K562 (cell line): ENCODE measurements around the gene CD163. TPM values are rescaled to one million over a fixed set of nuclear protein-coding genes. Genes with fewer than 3 reads are reported as not detected.

ENCODE experiments used
- ATAC-seq: fragments of 200-7000 bp; cut with Tn5 transposase; 3 replicates; pipeline ENCODE4 v1.9.1; 2020; ENCODE audit warnings: moderate library complexity
- BruUV-seq: library from RNA; stranded (reverse); fragments of 400-500 nt; replicated peaks from 2 replicates; lab custom pipeline; 2021; lab: Mats Ljungman, UMichigan
- CTCF ChIA-PET: fragments of 300-600 bp; formaldehyde crosslinking; extraction: SDS; loops from one replicate; lab custom pipeline; 2021; ENCODE audit warnings: low intra/inter-chr PET ratio; lab: Yijun Ruan, JAX
- POLR2A ChIA-PET: fragments of 300-600, 350-650 bp; sonication (Branson Sonifier 250); formaldehyde crosslinking; extraction: SDS; loops from one replicate; lab custom pipeline; 2021; ENCODE audit warnings: antibody characterized with exemption, inconsistent platforms; lab: Yijun Ruan, JAX
- DNase-seq, 4 experiments: peaks; one replicate each; pipeline versions ENCODE4 v3.0.0 to v3.0.0-alpha.2; 2011 to 2018; ENCODE audit warnings: low spot score in 3 of 4, mixed read lengths in 3 of 4; ENCODE audit errors: extremely low read depth in 1 of 4
- FAIRE-seq: peaks from 2 replicates; lab custom pipeline; 2011; peaks lifted over from hg19 to GRCh38; lab: Jason Lieb, UNC
- H2AFZ ChIP-seq: 2 replicates; pipeline ENCODE4 v1.6.0; 2011; ENCODE audit warnings: low read depth, low read length, control low read depth, inconsistent platforms
- H3K27ac ChIP-seq: fragments of 200-600 bp; 3 replicates; pipeline ENCODE4 v1.8.0; 2011; ENCODE audit warnings: low read depth, mild to moderate bottlenecking, control low read depth, inconsistent platforms, low read length, moderate library complexity, mixed read lengths; ENCODE audit errors: extremely low read depth
- H3K27me3 ChIP-seq, 2 experiments: fragments of 300-600 bp in 1 of 2; 2 replicates in 1 of 2; 3 replicates in 1 of 2; pipeline versions ENCODE4 v1.6.0 to v1.8.0; 2011; ENCODE audit warnings: inconsistent platforms in 2 of 2, low read length in 2 of 2, mild to moderate bottlenecking in 1 of 2, mixed read lengths in 1 of 2, moderate library complexity in 1 of 2; ENCODE audit not compliant: control insufficient read depth in 2 of 2, insufficient read depth in 2 of 2
- H3K36me3 ChIP-seq: fragments of 300-600 bp; 3 replicates; pipeline ENCODE4 v1.8.0; 2011; ENCODE audit warnings: mild to moderate bottlenecking, low read length, inconsistent platforms; ENCODE audit not compliant: control insufficient read depth, insufficient read depth
- H3K4me1 ChIP-seq, 2 experiments: fragments of 200-600 bp in 1 of 2; replicated peaks in 1 of 2; 2 replicates in 1 of 2; 3 replicates in 1 of 2; pipeline versions ENCODE4 v1.5.1 to v1.8.0; 2011; ENCODE audit warnings: inconsistent platforms in 2 of 2, low read length in 2 of 2, mild to moderate bottlenecking in 1 of 2, mixed read lengths in 1 of 2, moderate library complexity in 1 of 2; ENCODE audit not compliant: control insufficient read depth in 2 of 2, insufficient read depth in 2 of 2
- H3K4me2 ChIP-seq: 2 replicates; pipeline ENCODE4 v1.6.1; 2011; ENCODE audit warnings: low read length, control low read depth, inconsistent platforms, mixed read lengths; ENCODE audit not compliant: insufficient read depth
- H3K4me3 ChIP-seq: fragments of 200-600 bp; sonication (generic), shearing (Covaris generic); 2 replicates; pipeline ENCODE4 v1.5.1; 2016; ENCODE audit warnings: control low read depth, inconsistent platforms
- H3K79me2 ChIP-seq: fragments of 200-600 bp; 3 replicates; pipeline ENCODE4 v1.8.0; 2011; ENCODE audit warnings: low read length, inconsistent platforms; ENCODE audit not compliant: control insufficient read depth, insufficient read depth
- H3K9ac ChIP-seq, 2 experiments: 2 replicates each; pipeline versions ENCODE4 v1.6.0 to v1.6.1; 2011; ENCODE audit warnings: low read depth in 2 of 2, low read length in 2 of 2, control low read depth in 1 of 2, inconsistent platforms in 1 of 2, mild to moderate bottlenecking in 1 of 2, mixed read lengths in 1 of 2; ENCODE audit not compliant: insufficient read depth in 1 of 2
- H3K9me1 ChIP-seq: one replicate; pipeline ENCODE4 v1.6.0; 2011; ENCODE audit warnings: inconsistent platforms, mild to moderate bottlenecking, low read length, moderate library complexity; ENCODE audit not compliant: control insufficient read depth, insufficient read depth
- H3K9me3 ChIP-seq: replicated peaks from 2 replicates; pipeline ENCODE4 v1.5.1; 2011; ENCODE audit warnings: low read depth, low read length, inconsistent platforms; ENCODE audit not compliant: control insufficient read depth, insufficient read depth
- H4K20me1 ChIP-seq: replicated peaks from 2 replicates; pipeline ENCODE4 v1.6.1; 2011; ENCODE audit warnings: low read length, inconsistent platforms, mixed read lengths; ENCODE audit not compliant: control insufficient read depth, insufficient read depth
- BACH1 ChIP-seq: fragments of 200-800 bp; sonication (Bioruptor generic); IDR thresholded peaks from 2 replicates; pipeline ENCODE4 v1.6.1; 2016; ENCODE audit warnings: missing genetic modification characterization, missing compliant biosample characterization
- FOXK1 ChIP-seq: sonication (generic); formaldehyde crosslinking; IDR thresholded peaks from 2 replicates; pipeline ENCODE4 v1.8.0; 2022; ENCODE audit warnings: missing genetic modification reagents, mild to moderate bottlenecking, borderline replicate concordance
- FUS ChIP-seq: fragments of 200-400 bp; formaldehyde crosslinking; optimal IDR thresholded peaks from 2 replicates; pipeline ENCODE3; 2017; ENCODE audit warnings: low read depth, low read length
- GABPA ChIP-seq: fragments of 200-800 bp; sonication (Bioruptor generic); conservative IDR thresholded peaks from 2 replicates; pipeline ENCODE4 v1.6.1; 2016; ENCODE audit warnings: low read depth, missing genetic modification characterization, missing compliant biosample characterization
- JUNB ChIP-seq: fragments of 450-650 bp; formaldehyde crosslinking; conservative IDR thresholded peaks from 2 replicates; pipeline ENCODE4 v1.4.0; 2020; ENCODE audit warnings: mild to moderate bottlenecking
- KDM2B ChIP-seq: fragments of 250-450 bp; sonication (Bioruptor Pico); IDR thresholded peaks from 2 replicates; pipeline ENCODE4 v1.8.0; 2021; ENCODE audit warnings: mild to moderate bottlenecking, moderate library complexity
- MED1 ChIP-seq: sonication (generic); formaldehyde crosslinking; IDR thresholded peaks from 2 replicates; pipeline ENCODE4 v1.8.1; 2023; ENCODE audit warnings: missing genetic modification reagents, borderline replicate concordance
- MITF ChIP-seq: IDR thresholded peaks from 2 replicates; pipeline ENCODE4 v1.6.1; 2014; ENCODE audit warnings: antibody characterized with exemption
- MYC ChIP-seq, 2 experiments: fragments of 250-450 bp in 1 of 2; sonication (Bioruptor Pico) in 1 of 2; IDR thresholded peaks; 2 replicates each; pipeline versions ENCODE4 v1.5.1 to v1.6.1; 2012 to 2021; ENCODE audit warnings: low read depth in 2 of 2, borderline replicate concordance in 1 of 2, improper control_type of control experiment in 1 of 2, low read length in 1 of 2, mild to moderate bottlenecking in 1 of 2, moderate library complexity in 1 of 2
- RNF2 ChIP-seq: sonication (generic); IDR thresholded peaks from 2 replicates; pipeline ENCODE4 v1.6.1; 2016
- SAFB ChIP-seq: fragments of 200-400 bp; formaldehyde crosslinking; IDR thresholded peaks from 2 replicates; pipeline ENCODE4 v1.6.1; 2017; ENCODE audit warnings: low read depth, low read length, borderline replicate concordance
- ZNF174 ChIP-seq: fragments of 250-450 bp; sonication (Bioruptor Pico); IDR thresholded peaks from 2 replicates; pipeline ENCODE4 v1.4.0; 2020; ENCODE audit warnings: mild to moderate bottlenecking
- ZNF444 ChIP-seq: fragments of 250-450 bp; sonication (Bioruptor Pico); IDR thresholded peaks from 2 replicates; pipeline ENCODE4 v1.4.0; 2020; ENCODE audit warnings: mild to moderate bottlenecking, moderate library complexity
- ZNF589 ChIP-seq: fragments of 200-800 bp; sonication (Bioruptor generic); IDR thresholded peaks from 2 replicates; pipeline ENCODE4 v1.6.1; 2016; ENCODE audit warnings: low read depth, missing genetic modification characterization, missing compliant biosample characterization
- ZZZ3 ChIP-seq: fragments of 450-650 bp; IDR thresholded peaks from 2 replicates; pipeline ENCODE4 v1.6.1; 2016; ENCODE audit warnings: antibody characterized with exemption, mild to moderate bottlenecking, moderate library complexity
- WGBS: fragments of 100-300 bp; shearing (Covaris generic); methylation state at CpG from one replicate; pipeline ENCODE4 v1.1.6; 2016; ENCODE audit warnings: low coverage, mixed read lengths; ENCODE audit not compliant: insufficient coverage; ENCODE audit errors: missing lambda C conversion rate; 5-methylcytosine and 5-hydroxymethylcytosine counted together
- in situ Hi-C: fragments of 300-500 bp; cut with MboI; formaldehyde crosslinking; loops from 4 replicates; pipeline ENCODE4 v1.15.0; 2018; ENCODE audit warnings: inconsistent platforms, mixed read lengths
- intact Hi-C: fragments of 100-400 bp; cut with micrococcal nuclease; formaldehyde crosslinking; loops from 2 replicates; pipeline ENCODE4 v1.14.2; 2022
- polyA plus RNA-seq, 8 experiments: library from polyadenylated mRNA; depleted of rRNA in 4 of 8; stranded (reverse) in 5 of 8; unstranded in 3 of 8; fragments of >200 nt; fragmentation: Nextera tagmentation in 2 of 8; fragmentation: Illumina TruSeq in 1 of 8; extraction: Ambion mirVana in 2 of 8; extraction: Trizol in 1 of 8; gene quantifications; 2 replicates each; pipeline versions ENCODE4 v1.2.1 to v1.2.3, GENCODE V29; 2011 to 2014; ENCODE audit warnings: inconsistent platforms in 1 of 8, missing spikeins in 1 of 8
- total RNA-seq, 7 experiments: library from RNA; depleted of rRNA in 6 of 7; stranded (reverse); fragments of >200 nt in 6 of 7; fragmentation: Illumina TruSeq in 2 of 7; extraction: Trizol in 2 of 7; gene quantifications; 2 replicates each; pipeline versions ENCODE4 v1.2.1 to v1.2.3, GENCODE V29; 2011 to 2021; ENCODE audit warnings: low replicate concordance in 1 of 7
- TF ChIP-seq, protein P1 (sequence below): sonication (generic); formaldehyde crosslinking; IDR thresholded peaks from 2 replicates; pipeline ENCODE4 v1.8.0; 2022; ENCODE audit warnings: mild to moderate bottlenecking, missing genetic modification reagents
- TF ChIP-seq, protein P2 (sequence below): fragments of 250-450 bp; sonication (Bioruptor Pico); IDR thresholded peaks from 2 replicates; pipeline ENCODE4 v1.4.0; 2020; ENCODE audit warnings: borderline replicate concordance
- TF ChIP-seq, protein P3 (sequence below): sonication (generic); formaldehyde crosslinking; IDR thresholded peaks from 2 replicates; pipeline ENCODE4 v1.8.0; 2022; ENCODE audit warnings: missing genetic modification reagents, mild to moderate bottlenecking, borderline replicate concordance

CD163 gene
- total and polyA plus RNA-seq, 9 of the 15 experiments (the other 6 are each of a cell fraction or from before 2014, with no cell fraction given): 0.62 TPM; not detected in 8

DNA sequence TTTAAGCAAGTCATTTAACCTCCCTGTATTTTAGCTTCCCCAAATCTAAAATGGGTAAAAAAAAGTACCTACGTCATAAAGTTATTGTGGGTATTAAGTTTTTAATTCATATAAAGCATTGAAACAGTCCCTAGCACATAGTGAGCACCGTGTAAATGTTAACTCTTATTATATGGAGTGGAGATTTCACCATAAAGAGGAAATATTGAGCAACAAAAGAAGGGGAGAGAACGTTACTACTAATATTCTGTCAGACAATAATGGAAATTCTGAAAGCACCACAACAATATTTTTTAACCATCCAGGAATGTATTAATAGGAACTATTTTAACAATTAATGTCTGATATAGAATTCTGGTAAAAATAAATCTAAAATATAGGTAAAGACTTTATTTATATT lies 51.8 kb downstream of the CD163 start:
- Histone ChIP-seq H4K20me1 (no peaks in the 10 kb centered on the region), H3K4me2 (no peak overlapping the region), H2AFZ (no peak overlapping the region), H3K27ac (no peak overlapping the region), H3K79me2 (no peaks in the 10 kb centered on the region), H3K36me3 (no peaks in the 10 kb centered on the region), H3K9me3 (no peaks in the 10 kb centered on the region), H3K9ac (no peak overlapping the region), H3K27me3 (no peaks in the 10 kb centered on the region), H3K4me1 (no peaks in the 10 kb centered on the region), H3K4me3 (no peak overlapping the region), H3K9me1 (no peaks in the 10 kb centered on the region)
- no TSS peak for BruUV-seq
- FAIRE-seq: no peak
- CTCF ChIA-PET: no interaction called here
- DNase-seq: no peak
- in situ Hi-C loops: no loop called here
- 2% methylated on average over 3 of the region's 3 CpGs for WGBS
- no peak for ATAC-seq
- TF ChIP-seq, protein P1, sequence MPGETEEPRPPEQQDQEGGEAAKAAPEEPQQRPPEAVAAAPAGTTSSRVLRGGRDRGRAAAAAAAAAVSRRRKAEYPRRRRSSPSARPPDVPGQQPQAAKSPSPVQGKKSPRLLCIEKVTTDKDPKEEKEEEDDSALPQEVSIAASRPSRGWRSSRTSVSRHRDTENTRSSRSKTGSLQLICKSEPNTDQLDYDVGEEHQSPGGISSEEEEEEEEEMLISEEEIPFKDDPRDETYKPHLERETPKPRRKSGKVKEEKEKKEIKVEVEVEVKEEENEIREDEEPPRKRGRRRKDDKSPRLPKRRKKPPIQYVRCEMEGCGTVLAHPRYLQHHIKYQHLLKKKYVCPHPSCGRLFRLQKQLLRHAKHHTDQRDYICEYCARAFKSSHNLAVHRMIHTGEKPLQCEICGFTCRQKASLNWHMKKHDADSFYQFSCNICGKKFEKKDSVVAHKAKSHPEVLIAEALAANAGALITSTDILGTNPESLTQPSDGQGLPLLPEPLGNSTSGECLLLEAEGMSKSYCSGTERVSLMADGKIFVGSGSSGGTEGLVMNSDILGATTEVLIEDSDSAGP (CRISPR knock-in tag): no peak
- TF ChIP-seq, protein P2, sequence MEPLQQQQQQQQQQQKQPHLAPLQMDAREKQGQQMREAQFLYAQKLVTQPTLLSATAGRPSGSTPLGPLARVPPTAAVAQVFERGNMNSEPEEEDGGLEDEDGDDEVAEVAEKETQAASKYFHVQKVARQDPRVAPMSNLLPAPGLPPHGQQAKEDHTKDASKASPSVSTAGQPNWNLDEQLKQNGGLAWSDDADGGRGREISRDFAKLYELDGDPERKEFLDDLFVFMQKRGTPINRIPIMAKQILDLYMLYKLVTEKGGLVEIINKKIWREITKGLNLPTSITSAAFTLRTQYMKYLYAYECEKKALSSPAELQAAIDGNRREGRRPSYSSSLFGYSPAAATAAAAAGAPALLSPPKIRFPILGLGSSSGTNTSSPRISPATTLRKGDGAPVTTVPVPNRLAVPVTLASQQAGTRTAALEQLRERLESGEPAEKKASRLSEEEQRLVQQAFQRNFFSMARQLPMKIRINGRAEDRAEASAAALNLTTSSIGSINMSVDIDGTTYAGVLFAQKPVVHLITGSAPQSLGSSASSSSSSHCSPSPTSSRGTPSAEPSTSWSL (CRISPR knock-in tag): no peak
- TF ChIP-seq MED1 (CRISPR knock-in tag) (no peak), ZZZ3 (no peak), ZNF174 (CRISPR knock-in tag) (no peak), SAFB (no peak), MYC (IDR thresholded peaks at IDR 0.05; ENCODE audit: low read depth, low read length) (no peak), MYC (CRISPR knock-in tag; IDR thresholded peaks at IDR 0.05; ENCODE audit: borderline replicate concordance, low read depth) (no peak), FOXK1 (CRISPR knock-in tag) (no peak), ZNF444 (no peak), MITF (no peak), FUS (no peak), ZNF589 (CRISPR knock-in tag) (no peak), KDM2B (no peak), JUNB (CRISPR knock-in tag) (no peak), RNF2 (no peak), BACH1 (tag) (no peak), GABPA (tag) (no peak)
- TF ChIP-seq, protein P3, sequence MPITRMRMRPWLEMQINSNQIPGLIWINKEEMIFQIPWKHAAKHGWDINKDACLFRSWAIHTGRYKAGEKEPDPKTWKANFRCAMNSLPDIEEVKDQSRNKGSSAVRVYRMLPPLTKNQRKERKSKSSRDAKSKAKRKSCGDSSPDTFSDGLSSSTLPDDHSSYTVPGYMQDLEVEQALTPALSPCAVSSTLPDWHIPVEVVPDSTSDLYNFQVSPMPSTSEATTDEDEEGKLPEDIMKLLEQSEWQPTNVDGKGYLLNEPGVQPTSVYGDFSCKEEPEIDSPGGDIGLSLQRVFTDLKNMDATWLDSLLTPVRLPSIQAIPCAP (CRISPR knock-in tag): no peak
- TF ChIP-seq, all 486 proteins: peak for 0
- POLR2A ChIA-PET: interaction anchor here (0.7 kb wide), 1 partner anchor 12 kb away, joined by 3 read pairs; no protein-coding TSS in a partner anchor
- intact Hi-C loops: no loop called here
